K562 (cell line): Measurements from ENCODE around the gene ZFYVE19. TPM values are rescaled to one million over a fixed set of nuclear protein-coding genes. Genes with fewer than 3 reads are reported as not detected.

Source experiments
- CREB3 ChIP-seq: fragments of 450-650 bp; conservative IDR thresholded peaks from 2 replicates; pipeline ENCODE4 v1.6.1; 2016; ENCODE audit warnings: missing genetic modification characterization, low read depth, mild to moderate bottlenecking, missing compliant biosample characterization, moderate library complexity
- EGR1 ChIP-seq: fragments of 450-650 bp; conservative IDR thresholded peaks from 2 replicates; pipeline ENCODE4 v1.6.1; 2017; ENCODE audit warnings: mild to moderate bottlenecking
- FOXP4 ChIP-seq: sonication (generic); formaldehyde crosslinking; IDR thresholded peaks from 2 replicates; pipeline ENCODE4 v1.8.0; 2022; ENCODE audit warnings: mild to moderate bottlenecking, missing genetic modification reagents, borderline replicate concordance
- HOMEZ ChIP-seq: fragments of 250-450 bp; sonication (Bioruptor Pico); IDR thresholded peaks from 2 replicates; pipeline ENCODE4 v1.4.0; 2020; ENCODE audit warnings: mild to moderate bottlenecking, moderate library complexity
- MIER1 ChIP-seq: fragments of 450-650 bp; IDR thresholded peaks from 2 replicates; pipeline ENCODE4 v1.6.1; 2016; ENCODE audit warnings: antibody characterized with exemption, mild to moderate bottlenecking, low read depth
- NCOA2 ChIP-seq, 2 experiments: fragments of 450-650 bp; IDR thresholded peaks; 2 replicates each; pipeline ENCODE4 v1.6.1; 2018; ENCODE audit warnings: mild to moderate bottlenecking in 2 of 2, moderate library complexity in 1 of 2; ENCODE audit not compliant: partially characterized antibody in 2 of 2
- POLR2AphosphoS5 ChIP-seq: IDR thresholded peaks from 2 replicates; pipeline ENCODE4 v1.6.1; 2011; ENCODE audit warnings: mild to moderate bottlenecking, low read depth, low read length, moderate library complexity; ENCODE audit not compliant: control insufficient read depth, insufficient read depth
- SLC30A9 ChIP-seq: fragments of 250-450 bp; sonication (Bioruptor Pico); IDR thresholded peaks from 2 replicates; pipeline ENCODE4 v1.8.0; 2022; ENCODE audit warnings: mild to moderate bottlenecking, moderate library complexity
- SMAD2 ChIP-seq: fragments of 150-350 bp; IDR thresholded peaks from 2 replicates; pipeline ENCODE4 v1.6.1; 2014; ENCODE audit warnings: low read depth, mild to moderate bottlenecking, low read length
- YY1 ChIP-seq, 3 experiments: IDR thresholded peaks; 2 replicates each; pipeline ENCODE4 v1.6.1; 2011; ENCODE audit warnings: low read length in 2 of 3, mild to moderate bottlenecking in 2 of 3, moderate library complexity in 2 of 3, borderline replicate concordance in 1 of 3, control low read depth in 1 of 3, low read depth in 1 of 3; ENCODE audit not compliant: insufficient read depth in 3 of 3, insufficient replicate concordance in 2 of 3, control insufficient read depth in 1 of 3, insufficient read length in 1 of 3; ENCODE audit errors: extremely low read depth in 1 of 3
- ZFP30 ChIP-seq: fragments of 250-450 bp; sonication (Bioruptor Pico); IDR thresholded peaks from 2 replicates; pipeline ENCODE4 v1.8.0; 2022; ENCODE audit warnings: moderate library complexity, mild to moderate bottlenecking, inconsistent platforms, borderline replicate concordance
- ZNF551 ChIP-seq: fragments of 250-450 bp; sonication (Bioruptor Pico); IDR thresholded peaks from 2 replicates; pipeline ENCODE4 v1.5.0; 2021; ENCODE audit warnings: mild to moderate bottlenecking, moderate library complexity
- ZNF609 ChIP-seq: sonication (generic); formaldehyde crosslinking; IDR thresholded peaks from 2 replicates; pipeline ENCODE4 v1.8.1; 2023; ENCODE audit warnings: missing genetic modification reagents, mild to moderate bottlenecking, borderline replicate concordance
- ZNF644 ChIP-seq: fragments of 200-800 bp; sonication (Bioruptor generic); IDR thresholded peaks from 2 replicates; pipeline ENCODE4 v1.6.1; 2016; ENCODE audit warnings: low read depth, missing genetic modification characterization, missing compliant biosample characterization
- ZNF696 ChIP-seq: fragments of 250-450 bp; sonication (Bioruptor Pico); conservative IDR thresholded peaks from 2 replicates; pipeline ENCODE4 v1.4.0; 2020; ENCODE audit warnings: mild to moderate bottlenecking, moderate library complexity
- polyA plus RNA-seq, 8 experiments: library from polyadenylated mRNA; depleted of rRNA in 4 of 8; stranded (reverse) in 5 of 8; unstranded in 3 of 8; fragments of >200 nt; fragmentation: Nextera tagmentation in 2 of 8; fragmentation: Illumina TruSeq in 1 of 8; extraction: Ambion mirVana in 2 of 8; extraction: Trizol in 1 of 8; gene quantifications; 2 replicates each; pipeline versions ENCODE4 v1.2.1 to v1.2.3, GENCODE V29; 2011 to 2014; ENCODE audit warnings: inconsistent platforms in 1 of 8, missing spikeins in 1 of 8
- total RNA-seq, 7 experiments: library from RNA; depleted of rRNA in 6 of 7; stranded (reverse); fragments of >200 nt in 6 of 7; fragmentation: Illumina TruSeq in 2 of 7; extraction: Trizol in 2 of 7; gene quantifications; 2 replicates each; pipeline versions ENCODE4 v1.2.1 to v1.2.3, GENCODE V29; 2011 to 2021; ENCODE audit warnings: low replicate concordance in 1 of 7

ZFYVE19 gene
- total and polyA plus RNA-seq, 9 of the 15 experiments (the other 6 are each of a cell fraction or from before 2014, with no cell fraction given): 1.5 to 36.8 (median 19.9) TPM

- TF ChIP-seq SMAD2 (no peak), ZNF551 (CRISPR knock-in tag) (no peak), ZFP30 (CRISPR knock-in tag) (no peak), ZNF644 (tag) (no peak), YY1 (IDR thresholded peaks at IDR 0.05; ENCODE audit: borderline replicate concordance in 1 of 3, control insufficient read depth in 1 of 3, extremely low read depth in 1 of 3, insufficient read depth in 3 of 3, insufficient read length in 1 of 3, insufficient replicate concordance in 2 of 3, low read depth in 1 of 3, low read length in 2 of 3) (peak in 1 of 3 experiments; percentile 36), ZNF696 (CRISPR knock-in tag) (no peak), EGR1 (no peak), MIER1 (no peak), POLR2AphosphoS5 (no peak), SLC30A9 (CRISPR knock-in tag) (no peak), HOMEZ (CRISPR knock-in tag) (no peak), ZNF609 (CRISPR knock-in tag) (no peak), FOXP4 (CRISPR knock-in tag) (no peak), CREB3 (tag) (no peak), NCOA2 (IDR thresholded peaks at IDR 0.05; ENCODE audit: partially characterized antibody in 2 of 2) (no peak)
Measured at GRCh38 chr15:40859206-40859851, 52.4 kb downstream of the ZFYVE19 start (continued).
